ENCODE measurements around the gene MX2.

DNA sequence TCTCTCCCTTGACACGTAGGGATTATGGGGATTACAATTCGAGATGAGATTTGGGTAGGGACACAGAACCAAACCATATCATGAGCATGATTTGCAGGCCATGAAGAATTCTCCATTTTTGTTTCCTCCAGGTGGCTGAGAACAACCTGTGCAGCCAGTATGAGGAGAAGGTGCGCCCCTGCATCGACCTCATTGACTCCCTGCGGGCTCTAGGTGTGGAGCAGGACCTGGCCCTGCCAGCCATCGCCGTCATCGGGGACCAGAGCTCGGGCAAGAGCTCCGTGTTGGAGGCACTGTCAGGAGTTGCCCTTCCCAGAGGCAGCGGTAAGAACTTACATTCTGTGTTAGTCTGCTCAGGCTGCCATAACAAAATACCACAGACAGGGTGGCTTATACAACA, 73.9 kb downstream of the MX2 start:
- TF ChIP-seq, protein P1, sequence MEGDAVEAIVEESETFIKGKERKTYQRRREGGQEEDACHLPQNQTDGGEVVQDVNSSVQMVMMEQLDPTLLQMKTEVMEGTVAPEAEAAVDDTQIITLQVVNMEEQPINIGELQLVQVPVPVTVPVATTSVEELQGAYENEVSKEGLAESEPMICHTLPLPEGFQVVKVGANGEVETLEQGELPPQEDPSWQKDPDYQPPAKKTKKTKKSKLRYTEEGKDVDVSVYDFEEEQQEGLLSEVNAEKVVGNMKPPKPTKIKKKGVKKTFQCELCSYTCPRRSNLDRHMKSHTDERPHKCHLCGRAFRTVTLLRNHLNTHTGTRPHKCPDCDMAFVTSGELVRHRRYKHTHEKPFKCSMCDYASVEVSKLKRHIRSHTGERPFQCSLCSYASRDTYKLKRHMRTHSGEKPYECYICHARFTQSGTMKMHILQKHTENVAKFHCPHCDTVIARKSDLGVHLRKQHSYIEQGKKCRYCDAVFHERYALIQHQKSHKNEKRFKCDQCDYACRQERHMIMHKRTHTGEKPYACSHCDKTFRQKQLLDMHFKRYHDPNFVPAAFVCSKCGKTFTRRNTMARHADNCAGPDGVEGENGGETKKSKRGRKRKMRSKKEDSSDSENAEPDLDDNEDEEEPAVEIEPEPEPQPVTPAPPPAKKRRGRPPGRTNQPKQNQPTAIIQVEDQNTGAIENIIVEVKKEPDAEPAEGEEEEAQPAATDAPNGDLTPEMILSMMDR (conservative IDR thresholded peaks at IDR 0.05; ENCODE audit: low read depth, low read length) = no peak
- TF ChIP-seq MAZ (IDR thresholded peaks at IDR 0.05; ENCODE audit: borderline replicate concordance, low read depth, low read length) (no peak), ELK1 (IDR thresholded peaks at IDR 0.05; ENCODE audit: borderline replicate concordance, low read depth, low read length) (no peak), CEBPB (IDR thresholded peaks at IDR 0.05; ENCODE audit: low read depth, low read length) (no peak)
